Activated CD4-positive, alpha-beta T cell treated with anti-CD3 and anti-CD28 coated beads, Interleukin-2, amount 50 U/mL, for 1 hour (primary cell): Measurements from ENCODE around the gene KIF16B.
"Not testable (repeated sequence)": the region's sequence is repeated elsewhere in the genome, so short reads cannot be mapped to it uniquely, and the experiment has no call there.

Source experiments
- DNase-seq: peaks from one replicate; pipeline ENCODE4 v3.0.0-alpha.2; 2020

The KIF16B gene

GRCh38 chr20:16244892-16245291 is 328.4 kb downstream of the KIF16B start:
- no peak for DNase-seq

- no peak for DNase-seq
Measured at GRCh38 chr20:16243470-16243869, 329.8 kb downstream of the KIF16B start.

- DNase-seq: no peak
Measured at GRCh38 chr20:16241911-16242310, 331.3 kb downstream of the KIF16B start.

GRCh38 chr20:16240355-16240754 is 332.9 kb downstream of the KIF16B start:
- no peak for DNase-seq

- DNase-seq: no peak
Measured at GRCh38 chr20:16236589-16237241, 336.5 kb downstream of the KIF16B start.

- no peak for DNase-seq
Measured at GRCh38 chr20:16230402-16230801, 342.8 kb downstream of the KIF16B start.

- DNase-seq: no peak
Measured at GRCh38 chr20:16229813-16230212, 343.4 kb downstream of the KIF16B start.

- no peak for DNase-seq
Measured at GRCh38 chr20:16228722-16229121, 344.5 kb downstream of the KIF16B start.

GRCh38 chr20:16226961-16227360 is 346.3 kb downstream of the KIF16B start:
- DNase-seq: not testable (repeated sequence)

- no peak for DNase-seq
Measured at GRCh38 chr20:16224836-16225235, 348.4 kb downstream of the KIF16B start.

GRCh38 chr20:16222859-16223411 is 350.3 kb downstream of the KIF16B start:
- no peak for DNase-seq
